Ovary (tissue), 9 donors: ENCODE data around the gene BMF. TPM values are rescaled to one million over a fixed set of nuclear protein-coding genes. Genes with fewer than 3 reads are reported as not detected.

Experiments
- DNase-seq, 5 donors: peaks; one replicate each; pipeline ENCODE4 v3.0.0-alpha.2; 2019 to 2020
- H3K27ac ChIP-seq, 2 donors: fragments of 200-600 bp; one replicate each; pipeline versions ENCODE4 v1.5.1 to v1.8.0; 2019 to 2022
- H3K27me3 ChIP-seq: fragments of 200-600 bp; one replicate; pipeline ENCODE4 v1.8.0; 2022
- H3K36me3 ChIP-seq: fragments of 200-600 bp; sonication (generic); one replicate; pipeline ENCODE4 v1.5.1; 2019
- H3K4me1 ChIP-seq: one replicate; pipeline ENCODE4 v1.8.1; 2013; ENCODE audit warnings: mild to moderate bottlenecking, moderate library complexity; ENCODE audit not compliant: insufficient read depth
- H3K4me3 ChIP-seq: fragments of 200-600 bp; sonication (generic); one replicate; pipeline ENCODE4 v1.5.1; 2017
- H3K9me3 ChIP-seq, 2 donors: fragments of 200-600 bp in 1 of 2; sonication (generic) in 1 of 2; one replicate each; pipeline versions ENCODE4 v1.5.1 to v1.8.1; 2013 to 2019; ENCODE audit warnings: mild to moderate bottlenecking in 1 of 2, moderate library complexity in 1 of 2
- CTCF ChIP-seq, 3 donors: fragments of 450-650 bp in 2 of 3; fragments of 200-600 bp in 1 of 3; IDR thresholded peaks; one replicate each; pipeline versions ENCODE4 v1.5.1 to v1.8.0; 2016 to 2022; ENCODE audit warnings: antibody characterized with exemption in 3 of 3, mild to moderate bottlenecking in 1 of 3
- EP300 ChIP-seq: sonication (generic); formaldehyde crosslinking; IDR thresholded peaks from one replicate; pipeline ENCODE4 v1.6.1; 2017; ENCODE audit warnings: antibody characterized with exemption
- POLR2A ChIP-seq: fragments of 450-650 bp; IDR thresholded peaks from one replicate; pipeline ENCODE4 v1.6.1; 2017; ENCODE audit warnings: antibody characterized with exemption, mild to moderate bottlenecking, moderate library complexity
- WGBS, 3 donors: extraction: QIAGEN DNeasy Blood & Tissue Kit in 1 of 3; methylation state at CpG; one replicate each; pipeline versions ENCODE4 v1.1.5 to v1.1.7; 2013 to 2017; 5-methylcytosine and 5-hydroxymethylcytosine counted together
- intact Hi-C, 4 donors: fragments of 100-400 bp; cut with DNase I; formaldehyde crosslinking; loops; one replicate each; pipeline versions ENCODE4 v1.11.0 to v1.15.1; 2022 to 2023
- polyA plus RNA-seq, 2 donors: library from polyadenylated mRNA; stranded (reverse); fragments of 200-250 nt in 1 of 2; fragments of 350-450 nt in 1 of 2; fragmentation: Illumina TruSeq in 1 of 2; extraction: RNeasy Lipid Tissue Mini Kit (QIAGEN cat#74804) in 1 of 2; gene quantifications; one replicate each; pipeline ENCODE4 v1.2.3, GENCODE V29; 2013 to 2014
- total RNA-seq, 7 donors: library from RNA; depleted of rRNA in 2 of 7; stranded (reverse); fragments of >200 nt in 2 of 7; fragmentation: NEBNext Ultra II Directional in 3 of 7; extraction: Animal tissue kit (Norgen Biotek cat#: 25700) in 3 of 7; gene quantifications; one replicate each; pipeline versions ENCODE4 v1.1.0 to v1.2.4, GENCODE V29; 2016 to 2023
- donor health status: DM: no; HTN: no; CAD: no; lungs with moderate emphysema.
- donor health status: DM: no; HTN: no; CAD: no.
- donor health status: Bipolar disorder and iron deficiency.
- donor health status: DM: yes; HTN: yes; CAD: no.
- donor health status: DM: no; HTN: no; CAD: no.
- donor health status: DM: yes; HTN: yes; CAD: no.

The BMF gene
- total and polyA plus RNA-seq, 9 donors: 5.7 to 26.5 (median 17.2) TPM

GRCh38 chr15:40040770-40041169 lies 67.9 kb downstream of the BMF start:
- intact Hi-C loops: loop anchor here in 3 of 4 donors (10.0 kb wide), 3 partner anchors 124 to 384 kb away; partner anchors contain the start of gene BUB1B (in 1 of the 3)
- no peak for DNase-seq
- no peak for TF ChIP-seq CTCF (IDR thresholded peaks at IDR 0.05)
- TF ChIP-seq EP300: no peak
- no peak for TF ChIP-seq POLR2A
- no peaks in the 10 kb centered on the region for H3K27me3 ChIP-seq
- no peak overlapping the region for H3K27ac ChIP-seq
- no peaks in the 10 kb centered on the region for H3K36me3 ChIP-seq
- H3K4me1 ChIP-seq: peaks cover 7% of the 10 kb centered on the region
- H3K4me3 ChIP-seq: no peak overlapping the region
- WGBS, 3 donors: 82 to 90% (median 85%) methylated on average over 3 of the region's 3 CpGs
- H3K9me3 ChIP-seq: no peaks in the 10 kb centered on the region

GRCh38 chr15:40040293-40040635 lies 68.4 kb downstream of the BMF start:
- 80 to 81% (median 81%) methylated on average over 6 of the region's 6 CpGs for WGBS, 3 donors
- Histone ChIP-seq H3K9me3 (no peaks in the 10 kb centered on the region), H3K4me3 (no peak overlapping the region), H3K27me3 (no peaks in the 10 kb centered on the region), H3K4me1 (peaks cover 3% of the 10 kb centered on the region), H3K36me3 (no peaks in the 10 kb centered on the region), H3K27ac (no peak overlapping the region)
- TF ChIP-seq EP300 (no peak), POLR2A (no peak), CTCF (IDR thresholded peaks at IDR 0.05) (no peak)
- DNase-seq: no peak
- intact Hi-C loops: loop anchor here in 3 of 4 donors (10.0 kb wide), 3 partner anchors 125 to 385 kb away; partner anchors contain the start of gene BUB1B (in 1 of the 3)

GRCh38 chr15:40038638-40039543 lies 69.8 kb downstream of the BMF start, which contains the start of gene SRP14:
Gene SRP14 (minus strand): TSS chr15:40039181. CDS start chr15:40039116, 65 bp downstream.
- Histone ChIP-seq H3K4me3 (peak within 1 kb of the TSS; percentile 99), H3K27ac (peak within 1 kb of the TSS; percentile 84 to 91), H3K36me3 (peaks cover 2% of the 10 kb centered on the region), H3K27me3 (no peaks in the 10 kb centered on the region), H3K9me3 (no peaks in the 10 kb centered on the region), H3K4me1 (peaks cover 1% of the 10 kb centered on the region)
- DNase-seq: peak; percentile 92 to 97 (median 95)
- TF ChIP-seq EP300 (no peak), CTCF (IDR thresholded peaks at IDR 0.05) (peak; percentile 16 to 69 (median 61)), POLR2A (peak; percentile 81)
- WGBS, 3 donors: 1% methylated on average over 56 to 59 of the region's 59 CpGs
- intact Hi-C loops: no loop called here

- H3K4me3 ChIP-seq: peak overlapping the region; percentile 99
- H3K9me3 ChIP-seq: no peaks in the 10 kb centered on the region
- TF ChIP-seq CTCF (IDR thresholded peaks at IDR 0.05) (no peak), POLR2A (no peak), EP300 (no peak)
- peaks cover 1% of the 10 kb centered on the region for H3K4me1 ChIP-seq
- 1 to 2% (median 1%) methylated on average over 18 of the region's 18 CpGs for WGBS, 3 donors
- DNase-seq: no peak
- H3K27ac ChIP-seq: peak overlapping the region; percentile 84 to 91
- peaks cover 2% of the 10 kb centered on the region for H3K36me3 ChIP-seq
- intact Hi-C loops: no loop called here
- H3K27me3 ChIP-seq: no peaks in the 10 kb centered on the region
Observed at GRCh38 chr15:40038275-40038637, 70.4 kb downstream of the BMF start.

Other genes with a start within 250 kb of the BMF start
- gene GPR176, start 188.6 kb downstream of the BMF start, total RNA-seq: 1 to 10 TPM in 5 of 7 donors, under 1 TPM in 2; 0.68 to 2.4 (median 1.8) TPM
- 1 to 10 TPM; 3.0 to 8.5 TPM for gene GPR176, start 188.6 kb downstream of the BMF start, polyA plus RNA-seq
- gene EIF2AK4, start 174.8 kb downstream of the BMF start, total RNA-seq: 10 to 100 TPM; 26.6 to 44.8 (median 31.6) TPM
- gene EIF2AK4, start 174.8 kb downstream of the BMF start, polyA plus RNA-seq: 10 to 100 TPM; 22.4 to 42.1 TPM
- gene SRP14, start 69.7 kb downstream of the BMF start, total RNA-seq: 100 to 1,000 TPM; 155 to 226 (median 205) TPM
- gene SRP14, start 69.7 kb downstream of the BMF start, polyA plus RNA-seq: 100 to 1,000 TPM; 444 to 451 TPM
- 1 to 10 TPM in 3 of 7 donors, under 1 TPM in 3, not detected in 1; 0.43 to 2.4 (median 1.1) TPM for gene BUB1B, start 52.2 kb upstream of the BMF start, total RNA-seq
- gene BUB1B, start 52.2 kb upstream of the BMF start, polyA plus RNA-seq: 1 to 10 TPM; 1.0 to 1.4 TPM
- 1 to 10 TPM in 6 of 7 donors, under 1 TPM in 1; 0.36 to 6.7 (median 1.6) TPM for gene PAK6, start 130.2 kb upstream of the BMF start, total RNA-seq
- under 1 TPM; 0.47 to 0.52 TPM for gene PAK6, start 130.2 kb upstream of the BMF start, polyA plus RNA-seq
- gene ANKRD63, start 174.2 kb upstream of the BMF start, total RNA-seq: under 1 TPM in 1 of 7 donors, not detected in 6; 0.27 TPM
- gene ANKRD63, start 174.2 kb upstream of the BMF start, polyA plus RNA-seq: not detected
- 10 to 100 TPM in 1 of 7 donors, 1 to 10 TPM in 6; 1.9 to 13.9 (median 6.0) TPM for gene PLCB2, start 199.1 kb upstream of the BMF start, total RNA-seq
- 1 to 10 TPM; 3.2 to 8.6 TPM for gene PLCB2, start 199.1 kb upstream of the BMF start, polyA plus RNA-seq
- 10 to 100 TPM in 6 of 7 donors, 1 to 10 TPM in 1; 8.1 to 50.6 (median 30.6) TPM for gene INAFM2, start 214.8 kb upstream of the BMF start, total RNA-seq
- gene INAFM2, start 214.8 kb upstream of the BMF start, polyA plus RNA-seq: 10 to 100 TPM in 1 of 2 donors, 1 to 10 TPM in 1; 7.4 to 31.2 TPM
- gene CCDC9B, start 232.1 kb upstream of the BMF start, total RNA-seq: 10 to 100 TPM in 4 of 7 donors, 1 to 10 TPM in 3; 1.8 to 22.2 (median 12.7) TPM
- gene CCDC9B, start 232.1 kb upstream of the BMF start, polyA plus RNA-seq: 1 to 10 TPM; 2.9 to 4.3 TPM
- gene PHGR1, start 242.2 kb upstream of the BMF start, total RNA-seq: 1 to 10 TPM in 1 of 7 donors, not detected in 6; 4.5 TPM
- under 1 TPM in 1 of 2 donors, not detected in 1; 0.96 TPM for gene PHGR1, start 242.2 kb upstream of the BMF start, polyA plus RNA-seq
- 10 to 100 TPM in 1 of 7 donors, 1 to 10 TPM in 3, under 1 TPM in 1, not detected in 2; 0.48 to 12.9 (median 1.5) TPM for gene DISP2, start 249.3 kb upstream of the BMF start, total RNA-seq
- 1 to 10 TPM; 2.3 to 8.2 TPM for gene DISP2, start 249.3 kb upstream of the BMF start, polyA plus RNA-seq